ENCODE results near the gene PSMB7. TPM values are rescaled to one million over a fixed set of nuclear protein-coding genes. Genes with fewer than 3 reads are reported as not detected.

The PSMB7 gene
- total and polyA plus RNA-seq, 2 donors (not counting 1 experiment from before 2014, with no cell fraction given), result 69.5 to 73.1 TPM

DNA sequence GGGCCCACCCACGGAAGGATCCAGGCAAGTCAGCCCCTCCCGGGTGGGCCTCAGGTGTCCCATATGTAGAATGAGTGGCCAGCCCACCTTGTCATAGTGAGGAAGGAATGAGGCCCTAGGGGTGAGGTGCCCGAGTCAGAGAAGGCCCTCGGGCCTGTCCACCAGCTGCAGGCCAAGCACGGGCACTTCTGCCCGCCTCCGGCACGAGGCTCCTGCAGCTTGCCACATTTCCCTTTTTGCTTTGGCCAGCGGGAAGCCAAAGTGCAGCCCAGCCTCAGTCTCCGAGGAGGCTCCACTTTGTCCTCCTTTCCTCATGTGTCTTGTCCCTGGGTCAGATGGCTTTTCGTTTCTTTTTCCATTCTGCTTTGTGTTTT is 72.9 kb downstream of the PSMB7 start:
- TF ChIP-seq, protein P1, sequence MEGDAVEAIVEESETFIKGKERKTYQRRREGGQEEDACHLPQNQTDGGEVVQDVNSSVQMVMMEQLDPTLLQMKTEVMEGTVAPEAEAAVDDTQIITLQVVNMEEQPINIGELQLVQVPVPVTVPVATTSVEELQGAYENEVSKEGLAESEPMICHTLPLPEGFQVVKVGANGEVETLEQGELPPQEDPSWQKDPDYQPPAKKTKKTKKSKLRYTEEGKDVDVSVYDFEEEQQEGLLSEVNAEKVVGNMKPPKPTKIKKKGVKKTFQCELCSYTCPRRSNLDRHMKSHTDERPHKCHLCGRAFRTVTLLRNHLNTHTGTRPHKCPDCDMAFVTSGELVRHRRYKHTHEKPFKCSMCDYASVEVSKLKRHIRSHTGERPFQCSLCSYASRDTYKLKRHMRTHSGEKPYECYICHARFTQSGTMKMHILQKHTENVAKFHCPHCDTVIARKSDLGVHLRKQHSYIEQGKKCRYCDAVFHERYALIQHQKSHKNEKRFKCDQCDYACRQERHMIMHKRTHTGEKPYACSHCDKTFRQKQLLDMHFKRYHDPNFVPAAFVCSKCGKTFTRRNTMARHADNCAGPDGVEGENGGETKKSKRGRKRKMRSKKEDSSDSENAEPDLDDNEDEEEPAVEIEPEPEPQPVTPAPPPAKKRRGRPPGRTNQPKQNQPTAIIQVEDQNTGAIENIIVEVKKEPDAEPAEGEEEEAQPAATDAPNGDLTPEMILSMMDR (IDR thresholded peaks at IDR 0.05), result no peak
- no peak for TF ChIP-seq EZH2 (IDR thresholded peaks at IDR 0.05; ENCODE audit: borderline replicate concordance, insufficient read depth, low read depth, low read length, poor library complexity, severe bottlenecking)
- no peaks in the 10 kb centered on the region for H3K27me3 ChIP-seq (replicated peaks in 1 of 4; ENCODE audit: control extremely low read depth in 1 of 4, control insufficient read depth in 3 of 4, insufficient read depth in 4 of 4, low read length in 3 of 4)
- Mint-ChIP-seq H3K4me3 (no peak overlapping the region), H3K9me3 (ENCODE audit: insufficient read depth) (no peaks in the 10 kb centered on the region), H3K4me1 (no peaks in the 10 kb centered on the region), H3K27me3 (no peaks in the 10 kb centered on the region), H3K27ac (no peak overlapping the region)
- no peaks in the 10 kb centered on the region for H3K4me1 ChIP-seq (ENCODE audit: control insufficient read depth in 2 of 2, insufficient read depth in 2 of 2, low read length in 2 of 2)
- no peak overlapping the region for H3K9ac ChIP-seq (ENCODE audit: low read length)
- H4K20me1 ChIP-seq (ENCODE audit: control insufficient read depth, insufficient read depth, low read length, poor library complexity, severe bottlenecking), result no peaks in the 10 kb centered on the region
- POLR2A ChIA-PET, result no interaction called here
- no peak for ATAC-seq (ENCODE audit: low read depth)
- H3K4me2 ChIP-seq (replicated peaks; ENCODE audit: low read depth, low read length, poor library complexity, severe bottlenecking), result no peak overlapping the region
- H3K27ac ChIP-seq (ENCODE audit: low read length in 2 of 2), result no peak overlapping the region
- H3K79me2 ChIP-seq (ENCODE audit: control insufficient read depth, insufficient read depth, low read length), result no peaks in the 10 kb centered on the region
- H3K9me3 ChIP-seq (ENCODE audit: control extremely low read depth in 1 of 3, control insufficient read depth in 2 of 3, insufficient read depth in 1 of 3, low read length in 2 of 3), result peaks cover 0 to 4% (median 0%) of the 10 kb centered on the region in 3 donors
- 97% methylated on average over 9 of the region's 11 CpGs for WGBS (ENCODE audit: insufficient coverage)
- CTCF ChIA-PET, result no interaction called here
- no peak for DNase-seq
- H3K36me3 ChIP-seq (replicated peaks in 1 of 2; ENCODE audit: control extremely low read depth in 1 of 2, control insufficient read depth in 1 of 2, extremely low read depth in 1 of 2, insufficient read depth in 2 of 2, low read length in 1 of 2), result peaks cover 4 to 78% of the 10 kb centered on the region in 2 experiments
- intact Hi-C loops (cut with micrococcal nuclease), result no loop called here
- no peak overlapping the region for H2AFZ ChIP-seq (ENCODE audit: insufficient read depth, low read depth, low read length, poor library complexity, severe bottlenecking)
- H3K4me3 ChIP-seq (ENCODE audit: control extremely low read depth in 1 of 5, extremely low read depth in 1 of 5, insufficient read depth in 1 of 5, low read depth in 2 of 5, low read length in 4 of 5), result no peak overlapping the region

DNA sequence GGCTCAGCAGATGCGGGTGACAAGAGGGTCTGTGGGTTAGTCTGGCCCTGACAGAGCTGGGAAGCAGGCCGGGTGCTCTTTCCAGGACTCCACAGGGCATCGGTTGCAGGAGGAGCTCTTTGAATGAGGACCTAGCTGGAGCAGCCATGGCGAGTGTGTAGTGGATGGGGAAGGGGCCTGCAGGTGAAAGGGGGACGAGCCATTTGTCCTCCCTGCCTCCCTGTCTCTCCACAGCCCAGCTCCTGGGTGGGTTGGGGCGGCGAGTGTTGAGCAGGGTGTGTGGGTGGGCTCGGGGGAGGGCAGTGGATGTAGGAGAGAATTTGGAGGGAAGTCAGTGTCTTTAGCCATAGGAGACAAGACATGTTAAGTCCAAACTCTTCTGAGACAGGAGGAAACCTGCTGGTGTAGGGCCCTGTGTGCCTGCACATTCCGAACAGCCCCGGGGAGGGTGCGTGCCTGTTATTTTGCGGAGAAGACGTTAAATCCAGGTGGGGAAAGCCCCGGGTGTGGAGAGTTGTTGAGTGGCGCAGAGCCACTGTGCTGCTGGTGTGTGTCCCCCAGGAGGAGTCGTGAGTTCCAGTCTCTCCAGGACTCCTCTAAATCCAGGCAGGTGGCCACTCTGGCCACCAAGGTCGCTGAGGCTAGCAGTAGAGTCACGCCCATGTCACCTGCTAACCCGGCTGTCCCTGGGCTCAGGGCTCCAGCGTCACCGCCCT is 73.6 kb downstream of the PSMB7 start:
- H3K9me3 Mint-ChIP-seq (ENCODE audit: insufficient read depth), result no peaks in the 10 kb centered on the region
- no peaks in the 10 kb centered on the region for H3K79me2 ChIP-seq (ENCODE audit: control insufficient read depth, insufficient read depth, low read length)
- H2AFZ ChIP-seq (ENCODE audit: insufficient read depth, low read depth, low read length, poor library complexity, severe bottlenecking), result no peak overlapping the region
- no peak overlapping the region for H3K4me2 ChIP-seq (replicated peaks; ENCODE audit: low read depth, low read length, poor library complexity, severe bottlenecking)
- no peaks in the 10 kb centered on the region for H3K4me1 ChIP-seq (ENCODE audit: control insufficient read depth in 2 of 2, insufficient read depth in 2 of 2, low read length in 2 of 2)
- H3K9ac ChIP-seq (ENCODE audit: low read length), result no peak overlapping the region
- no peaks in the 10 kb centered on the region for H3K27me3 Mint-ChIP-seq
- 90% methylated on average over 19 of the region's 21 CpGs for WGBS (ENCODE audit: insufficient coverage)
- CTCF ChIA-PET, result no interaction called here
- intact Hi-C loops (cut with micrococcal nuclease), result no loop called here
- H3K4me3 ChIP-seq (ENCODE audit: control extremely low read depth in 1 of 5, extremely low read depth in 1 of 5, insufficient read depth in 1 of 5, low read depth in 2 of 5, low read length in 4 of 5), result no peak overlapping the region
- no peaks in the 10 kb centered on the region for H4K20me1 ChIP-seq (ENCODE audit: control insufficient read depth, insufficient read depth, low read length, poor library complexity, severe bottlenecking)
- H3K9me3 ChIP-seq (ENCODE audit: control extremely low read depth in 1 of 3, control insufficient read depth in 2 of 3, insufficient read depth in 1 of 3, low read length in 2 of 3), result peaks cover 0 to 10% (median 0%) of the 10 kb centered on the region in 3 donors
- H3K27ac ChIP-seq (ENCODE audit: low read length in 2 of 2), result no peak overlapping the region
- DNase-seq (no peak), ATAC-seq (ENCODE audit: low read depth) (no peak)
- no peaks in the 10 kb centered on the region for H3K4me1 Mint-ChIP-seq
- POLR2A ChIA-PET, result no interaction called here
- no peak overlapping the region for H3K4me3 Mint-ChIP-seq
- H3K27me3 ChIP-seq (replicated peaks in 1 of 4; ENCODE audit: control extremely low read depth in 1 of 4, control insufficient read depth in 3 of 4, insufficient read depth in 4 of 4, low read length in 3 of 4), result no peaks in the 10 kb centered on the region
- H3K27ac Mint-ChIP-seq, result no peak overlapping the region
- peaks cover 8 to 78% of the 10 kb centered on the region in 2 experiments for H3K36me3 ChIP-seq (replicated peaks in 1 of 2; ENCODE audit: control extremely low read depth in 1 of 2, control insufficient read depth in 1 of 2, extremely low read depth in 1 of 2, insufficient read depth in 2 of 2, low read length in 1 of 2)
- TF ChIP-seq EZH2 (IDR thresholded peaks at IDR 0.05; ENCODE audit: borderline replicate concordance, insufficient read depth, low read depth, low read length, poor library complexity, severe bottlenecking), result no peak
- TF ChIP-seq, protein P1 (IDR thresholded peaks at IDR 0.05), result no peak

Data from B cell (primary cell).